IMR-90 (cell line): ENCODE data around the gene IBSP. TPM values are rescaled to one million over a fixed set of nuclear protein-coding genes. Genes with fewer than 3 reads are reported as not detected.
A peak's percentile ranks its signal among the peaks of the same experiment; 100 is the strongest.

Source experiments
- ATAC-seq: fragments of 200-7000 bp; cut with Tn5 transposase; 2 replicates; pipeline ENCODE4 v1.9.1; 2020; ENCODE audit warnings: low read depth, mild to moderate bottlenecking, moderate library complexity
- BruUV-seq: library from RNA; stranded (reverse); fragments of 400-500 nt; replicated peaks from 2 replicates; lab custom pipeline; 2021; lab: Mats Ljungman, UMichigan
- CTCF ChIA-PET: fragments of 300-600 bp; formaldehyde crosslinking; extraction: SDS; loops from one replicate; lab custom pipeline; 2021; ENCODE audit warnings: antibody characterized with exemption; lab: Yijun Ruan, JAX
- POLR2A ChIA-PET: fragments of 300-600 bp; sonication (Branson Sonifier 250); formaldehyde crosslinking; loops from one replicate; lab custom pipeline; 2022; ENCODE audit warnings: antibody characterized with exemption; ENCODE audit not compliant: unreplicated experiment; lab: Charles Lee
- DNase-seq: peaks from one replicate; pipeline ENCODE4 v3.0.0; 2013
- H2AFZ ChIP-seq: replicated peaks from 2 replicates; pipeline ENCODE3; 2013; ENCODE audit warnings: low read length, mild to moderate bottlenecking; ENCODE audit not compliant: poor library complexity
- H2AK5ac ChIP-seq: 2 replicates; pipeline ENCODE4 v1.6.1; 2013; ENCODE audit warnings: low read depth, low read length, inconsistent platforms
- H2AK9ac ChIP-seq: replicated peaks from 2 replicates; pipeline ENCODE3; 2013; ENCODE audit warnings: mild to moderate bottlenecking, low read depth, low read length, moderate library complexity; ENCODE audit not compliant: poor library complexity
- H2BK120ac ChIP-seq: 2 replicates; pipeline ENCODE4 v1.6.1; 2013; ENCODE audit warnings: low read depth, low read length, inconsistent platforms
- H2BK15ac ChIP-seq: 3 replicates; pipeline ENCODE4 v1.6.1; 2013; ENCODE audit warnings: low read depth, low read length, inconsistent platforms
- H2BK20ac ChIP-seq: 2 replicates; pipeline ENCODE4 v1.6.1; 2013; ENCODE audit warnings: low read depth, mild to moderate bottlenecking, inconsistent platforms, low read length, moderate library complexity
- H2BK5ac ChIP-seq: 2 replicates; pipeline ENCODE4 v1.6.1; 2013; ENCODE audit warnings: mild to moderate bottlenecking, low read depth, low read length, inconsistent platforms; ENCODE audit not compliant: poor library complexity, severe bottlenecking
- H3K14ac ChIP-seq: replicated peaks from 2 replicates; pipeline ENCODE4 v1.6.1; 2013; ENCODE audit warnings: low read depth, low read length, inconsistent platforms
- H3K18ac ChIP-seq: 2 replicates; pipeline ENCODE4 v1.6.1; 2013; ENCODE audit warnings: low read depth, low read length, control low read depth
- H3K23ac ChIP-seq: 2 replicates; pipeline ENCODE4 v1.6.1; 2013; ENCODE audit warnings: low read depth, low read length, inconsistent platforms
- H3K27ac ChIP-seq: 2 replicates; pipeline ENCODE4 v1.5.1; 2013; ENCODE audit warnings: mild to moderate bottlenecking, control low read depth, low read length; ENCODE audit not compliant: insufficient read depth
- H3K27me3 ChIP-seq: 2 replicates; pipeline ENCODE4 v1.6.1; 2013; ENCODE audit warnings: low read length; ENCODE audit not compliant: control insufficient read depth, insufficient read depth
- H3K36me3 ChIP-seq: 2 replicates; pipeline ENCODE4 v1.6.1; 2013; ENCODE audit warnings: low read length, mixed read lengths; ENCODE audit not compliant: control insufficient read depth, insufficient read depth
- H3K4ac ChIP-seq: 2 replicates; pipeline ENCODE4 v1.6.1; 2013; ENCODE audit warnings: low read depth, low read length, inconsistent platforms
- H3K4me1 ChIP-seq: 2 replicates; pipeline ENCODE4 v1.6.1; 2013; ENCODE audit warnings: low read length, mixed read lengths; ENCODE audit not compliant: control insufficient read depth, insufficient read depth
- H3K4me2 ChIP-seq: 2 replicates; pipeline ENCODE4 v1.6.1; 2013; ENCODE audit warnings: low read depth, mild to moderate bottlenecking, control low read depth, low read length, moderate library complexity
- H3K4me3 ChIP-seq: 2 replicates; pipeline ENCODE4 v1.5.1; 2013; ENCODE audit warnings: low read depth, mild to moderate bottlenecking, control low read depth, low read length, moderate library complexity; ENCODE audit not compliant: insufficient read depth
- H3K56ac ChIP-seq: 2 replicates; pipeline ENCODE4 v1.6.1; 2013; ENCODE audit warnings: low read length, inconsistent platforms; ENCODE audit not compliant: insufficient read depth; ENCODE audit errors: extremely low read depth
- H3K79me1 ChIP-seq, 2 experiments: 2 replicates each; pipeline ENCODE4 v1.6.1; 2013; ENCODE audit warnings: low read length in 2 of 2, inconsistent platforms in 1 of 2, low read depth in 1 of 2
- H3K9ac ChIP-seq: 2 replicates; pipeline ENCODE4 v1.6.1; 2013; ENCODE audit warnings: low read depth, low read length, control low read depth
- H3K9me1 ChIP-seq: 2 replicates; pipeline ENCODE4 v1.6.1; 2013; ENCODE audit warnings: low read length, inconsistent platforms; ENCODE audit not compliant: insufficient read depth
- H3K9me3 ChIP-seq: 2 replicates; pipeline ENCODE4 v1.6.1; 2013; ENCODE audit warnings: low read length; ENCODE audit not compliant: control insufficient read depth, insufficient read depth
- H4K20me1 ChIP-seq: 2 replicates; pipeline ENCODE4 v1.6.1; 2013; ENCODE audit warnings: low read length, inconsistent platforms; ENCODE audit not compliant: insufficient read depth
- H4K5ac ChIP-seq: 2 replicates; pipeline ENCODE4 v1.6.1; 2013; ENCODE audit warnings: mild to moderate bottlenecking, low read depth, low read length, control low read depth
- H4K8ac ChIP-seq, 2 experiments: 2 replicates each; pipeline ENCODE4 v1.6.1; 2013; ENCODE audit warnings: low read depth in 2 of 2, low read length in 2 of 2, control low read depth in 1 of 2, inconsistent platforms in 1 of 2
- H4K91ac ChIP-seq: 2 replicates; pipeline ENCODE4 v1.6.1; 2013; ENCODE audit warnings: low read depth, low read length, inconsistent platforms; ENCODE audit not compliant: insufficient read depth
- BHLHE40 ChIP-seq: fragments of 150-350 bp; IDR thresholded peaks from 2 replicates; pipeline ENCODE4 v1.6.1; 2016; ENCODE audit warnings: mild to moderate bottlenecking, low read depth, low read length
- CHD1 ChIP-seq: IDR thresholded peaks from 2 replicates; pipeline ENCODE4 v1.6.1; 2012; ENCODE audit warnings: low read depth, low read length, improper control_type of control experiment
- MAFK ChIP-seq: IDR thresholded peaks from 2 replicates; pipeline ENCODE4 v1.6.1; 2012; ENCODE audit warnings: low read depth, low read length, improper control_type of control experiment
- MXI1 ChIP-seq: IDR thresholded peaks from 2 replicates; pipeline ENCODE4 v1.6.1; 2012; ENCODE audit warnings: low read depth, mild to moderate bottlenecking, low read length, moderate library complexity, borderline replicate concordance
- RAD21 ChIP-seq: IDR thresholded peaks from 2 replicates; pipeline ENCODE4 v1.6.1; 2012; ENCODE audit warnings: low read length, improper control_type of control experiment
- RCOR1 ChIP-seq: IDR thresholded peaks from 2 replicates; pipeline ENCODE4 v1.6.1; 2012; ENCODE audit warnings: mild to moderate bottlenecking, low read length, improper control_type of control experiment; ENCODE audit not compliant: insufficient replicate concordance
- SMC3 ChIP-seq: fragments of 150-350 bp; IDR thresholded peaks from 2 replicates; pipeline ENCODE4 v1.6.1; 2016; ENCODE audit warnings: low read depth, mild to moderate bottlenecking, antibody characterized with exemption, low read length, moderate library complexity
- WGBS, 2 experiments: methylation state at CpG; one replicate each; pipeline versions ENCODE4 v1.1.5 to v1.1.7; 2013; ENCODE audit warnings: missing lambda C conversion rate in 2 of 2; ENCODE audit not compliant: insufficient read length in 1 of 2; ENCODE audit errors: extremely low coverage in 2 of 2; 5-methylcytosine and 5-hydroxymethylcytosine counted together
- dilution Hi-C: fragments of 300-500 bp; cut with HindIII; formaldehyde crosslinking; loops from one replicate; pipeline ENCODE4 v1.14.3; 2018; ENCODE audit warnings: low sequenced_read_pairs; ENCODE audit not compliant: unreplicated experiment
- in situ Hi-C: fragments of 300-500 bp; cut with MboI; formaldehyde crosslinking; loops from 3 replicates; pipeline ENCODE4 v1.14.3; 2019; ENCODE audit warnings: low sequenced_read_pairs, inconsistent platforms, mixed read lengths
- intact Hi-C: fragments of 100-400 bp; cut with micrococcal nuclease; formaldehyde crosslinking; loops from 2 replicates; pipeline ENCODE4 v1.10.0; 2022
- polyA plus RNA-seq, 3 experiments: library from polyadenylated mRNA; depleted of rRNA; stranded (reverse); fragments of >200 nt; gene quantifications; 2 replicates each; pipeline ENCODE4 v1.2.3, GENCODE V29; 2012; ENCODE audit warnings: low replicate concordance in 1 of 3
- total RNA-seq: library from RNA; depleted of rRNA; stranded (reverse); fragments of >200 nt; gene quantifications from 2 replicates; pipeline ENCODE4 v1.2.3, GENCODE V29; 2012
- TF ChIP-seq, protein P1 (sequence below): fragments of 150-350 bp; IDR thresholded peaks from 2 replicates; pipeline ENCODE4 v1.6.1; 2017; ENCODE audit warnings: mild to moderate bottlenecking, antibody characterized with exemption, low read length, low read depth
- TF ChIP-seq, protein P2 (sequence below): fragments of 150-350 bp; IDR thresholded peaks from 2 replicates; pipeline ENCODE4 v1.6.1; 2016; ENCODE audit warnings: low read depth, mild to moderate bottlenecking, low read length, moderate library complexity, borderline replicate concordance

IBSP gene
- total and polyA plus RNA-seq, 2 of the 4 experiments (the other 2 are of a cell fraction) = not detected

DNA sequence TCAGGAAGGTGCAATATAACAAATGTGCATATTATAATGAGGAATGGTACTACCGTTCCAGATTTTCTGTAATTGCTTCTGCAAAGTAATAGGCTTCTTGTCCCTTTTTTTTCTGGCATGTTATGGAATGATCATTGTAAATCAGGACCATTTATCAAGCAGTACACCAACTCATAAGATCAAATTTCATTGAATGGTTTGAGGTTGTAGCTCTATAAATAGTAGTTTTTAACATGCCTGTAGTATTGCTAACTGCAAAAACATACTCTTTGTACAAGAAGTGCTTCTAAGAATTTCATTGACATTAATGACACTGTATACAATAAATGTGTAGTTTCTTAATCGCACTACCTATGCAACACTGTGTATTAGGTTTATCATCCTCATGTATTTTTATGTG is 12.6 kb downstream of the IBSP start:
- H3K9me3 ChIP-seq = no peaks in the 10 kb centered on the region
- no peak overlapping the region for H4K5ac ChIP-seq
- H4K20me1 ChIP-seq = no peaks in the 10 kb centered on the region
- no peak overlapping the region for H3K23ac ChIP-seq
- H2AK5ac ChIP-seq = no peak overlapping the region
- ChIA-PET CTCF (interaction anchor here (1.3 kb wide), 1 partner anchor 13 kb away, joined by 3 read pairs; no protein-coding TSS in a partner anchor), POLR2A (no interaction called here)
- no peak overlapping the region for H4K91ac ChIP-seq
- H2BK120ac ChIP-seq = no peak overlapping the region
- no peak overlapping the region for H3K14ac ChIP-seq
- no peak overlapping the region for H3K27ac ChIP-seq
- BruUV-seq = no TSS peak
- H3K27me3 ChIP-seq = no peaks in the 10 kb centered on the region
- no peaks in the 10 kb centered on the region for H3K9me1 ChIP-seq
- H2BK20ac ChIP-seq = no peak overlapping the region
- TF ChIP-seq CHD1 = no peak
- no peak for TF ChIP-seq BHLHE40
- TF ChIP-seq MXI1 = no peak
- TF ChIP-seq SMC3 = no peak
- no peak for TF ChIP-seq RAD21
- no peak for TF ChIP-seq RCOR1
- TF ChIP-seq, protein P1, sequence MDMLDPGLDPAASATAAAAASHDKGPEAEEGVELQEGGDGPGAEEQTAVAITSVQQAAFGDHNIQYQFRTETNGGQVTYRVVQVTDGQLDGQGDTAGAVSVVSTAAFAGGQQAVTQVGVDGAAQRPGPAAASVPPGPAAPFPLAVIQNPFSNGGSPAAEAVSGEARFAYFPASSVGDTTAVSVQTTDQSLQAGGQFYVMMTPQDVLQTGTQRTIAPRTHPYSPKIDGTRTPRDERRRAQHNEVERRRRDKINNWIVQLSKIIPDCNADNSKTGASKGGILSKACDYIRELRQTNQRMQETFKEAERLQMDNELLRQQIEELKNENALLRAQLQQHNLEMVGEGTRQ = no peak
- TF ChIP-seq, protein P2, sequence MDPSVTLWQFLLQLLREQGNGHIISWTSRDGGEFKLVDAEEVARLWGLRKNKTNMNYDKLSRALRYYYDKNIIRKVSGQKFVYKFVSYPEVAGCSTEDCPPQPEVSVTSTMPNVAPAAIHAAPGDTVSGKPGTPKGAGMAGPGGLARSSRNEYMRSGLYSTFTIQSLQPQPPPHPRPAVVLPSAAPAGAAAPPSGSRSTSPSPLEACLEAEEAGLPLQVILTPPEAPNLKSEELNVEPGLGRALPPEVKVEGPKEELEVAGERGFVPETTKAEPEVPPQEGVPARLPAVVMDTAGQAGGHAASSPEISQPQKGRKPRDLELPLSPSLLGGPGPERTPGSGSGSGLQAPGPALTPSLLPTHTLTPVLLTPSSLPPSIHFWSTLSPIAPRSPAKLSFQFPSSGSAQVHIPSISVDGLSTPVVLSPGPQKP = no peak
- TF ChIP-seq MAFK = no peak
- H4K8ac ChIP-seq = no peak overlapping the region
- intact Hi-C loops = no loop called here
- H3K4ac ChIP-seq = no peak overlapping the region
- ATAC-seq = no peak
- H2BK15ac ChIP-seq = no peak overlapping the region
- H2AK9ac ChIP-seq = no peak overlapping the region
- no peak overlapping the region for H3K4me3 ChIP-seq
- no peak overlapping the region for H3K56ac ChIP-seq
- H3K4me2 ChIP-seq = no peak overlapping the region
- no peaks in the 10 kb centered on the region; the same call in 1 of the 2 replicates for H3K4me1 ChIP-seq
- in situ Hi-C loops = no loop called here
- no peak overlapping the region for H3K9ac ChIP-seq
- H3K36me3 ChIP-seq = no peaks in the 10 kb centered on the region
- peak; percentile 27 for DNase-seq
- H3K79me1 ChIP-seq = no peaks in the 10 kb centered on the region
- no peak overlapping the region for H2BK5ac ChIP-seq
- no peak overlapping the region for H3K18ac ChIP-seq
- dilution Hi-C loops = no loop called here
- no CpG with 5 or more reads among the region's 2 CpGs for WGBS, 2 experiments
- H2AFZ ChIP-seq = no peak overlapping the region
